IMR-90 (cell line): ENCODE data around the gene CSNK1D. TPM values are rescaled to one million over a fixed set of nuclear protein-coding genes. Genes with fewer than 3 reads are reported as not detected.
A peak's percentile ranks its signal among the peaks of the same experiment; 100 is the strongest.

Experiments
- ATAC-seq: fragments of 200-7000 bp; cut with Tn5 transposase; 2 replicates; pipeline ENCODE4 v1.9.1; 2020; ENCODE audit warnings: low read depth, mild to moderate bottlenecking, moderate library complexity
- BruUV-seq: library from RNA; stranded (reverse); fragments of 400-500 nt; replicated peaks from 2 replicates; lab custom pipeline; 2021; lab: Mats Ljungman, UMichigan
- CTCF ChIA-PET: fragments of 300-600 bp; formaldehyde crosslinking; extraction: SDS; loops from one replicate; lab custom pipeline; 2021; ENCODE audit warnings: antibody characterized with exemption; lab: Yijun Ruan, JAX
- POLR2A ChIA-PET: fragments of 300-600 bp; sonication (Branson Sonifier 250); formaldehyde crosslinking; loops from one replicate; lab custom pipeline; 2022; ENCODE audit warnings: antibody characterized with exemption; ENCODE audit not compliant: unreplicated experiment; lab: Charles Lee
- DNase-seq: peaks from one replicate; pipeline ENCODE4 v3.0.0; 2013
- H2AFZ ChIP-seq: replicated peaks from 2 replicates; pipeline ENCODE3; 2013; ENCODE audit warnings: low read length, mild to moderate bottlenecking; ENCODE audit not compliant: poor library complexity
- H2AK5ac ChIP-seq: 2 replicates; pipeline ENCODE4 v1.6.1; 2013; ENCODE audit warnings: low read depth, low read length, inconsistent platforms
- H2AK9ac ChIP-seq: replicated peaks from 2 replicates; pipeline ENCODE3; 2013; ENCODE audit warnings: mild to moderate bottlenecking, low read depth, low read length, moderate library complexity; ENCODE audit not compliant: poor library complexity
- H2BK120ac ChIP-seq: 2 replicates; pipeline ENCODE4 v1.6.1; 2013; ENCODE audit warnings: low read depth, low read length, inconsistent platforms
- H2BK15ac ChIP-seq: 3 replicates; pipeline ENCODE4 v1.6.1; 2013; ENCODE audit warnings: low read depth, low read length, inconsistent platforms
- H2BK20ac ChIP-seq: 2 replicates; pipeline ENCODE4 v1.6.1; 2013; ENCODE audit warnings: low read depth, mild to moderate bottlenecking, inconsistent platforms, low read length, moderate library complexity
- H2BK5ac ChIP-seq: 2 replicates; pipeline ENCODE4 v1.6.1; 2013; ENCODE audit warnings: mild to moderate bottlenecking, low read depth, low read length, inconsistent platforms; ENCODE audit not compliant: poor library complexity, severe bottlenecking
- H3K14ac ChIP-seq: replicated peaks from 2 replicates; pipeline ENCODE4 v1.6.1; 2013; ENCODE audit warnings: low read depth, low read length, inconsistent platforms
- H3K18ac ChIP-seq: 2 replicates; pipeline ENCODE4 v1.6.1; 2013; ENCODE audit warnings: low read depth, low read length, control low read depth
- H3K23ac ChIP-seq: 2 replicates; pipeline ENCODE4 v1.6.1; 2013; ENCODE audit warnings: low read depth, low read length, inconsistent platforms
- H3K27ac ChIP-seq: 2 replicates; pipeline ENCODE4 v1.5.1; 2013; ENCODE audit warnings: mild to moderate bottlenecking, control low read depth, low read length; ENCODE audit not compliant: insufficient read depth
- H3K27me3 ChIP-seq: 2 replicates; pipeline ENCODE4 v1.6.1; 2013; ENCODE audit warnings: low read length; ENCODE audit not compliant: control insufficient read depth, insufficient read depth
- H3K36me3 ChIP-seq: 2 replicates; pipeline ENCODE4 v1.6.1; 2013; ENCODE audit warnings: low read length, mixed read lengths; ENCODE audit not compliant: control insufficient read depth, insufficient read depth
- H3K4ac ChIP-seq: 2 replicates; pipeline ENCODE4 v1.6.1; 2013; ENCODE audit warnings: low read depth, low read length, inconsistent platforms
- H3K4me1 ChIP-seq: 2 replicates; pipeline ENCODE4 v1.6.1; 2013; ENCODE audit warnings: low read length, mixed read lengths; ENCODE audit not compliant: control insufficient read depth, insufficient read depth
- H3K4me2 ChIP-seq: 2 replicates; pipeline ENCODE4 v1.6.1; 2013; ENCODE audit warnings: low read depth, mild to moderate bottlenecking, control low read depth, low read length, moderate library complexity
- H3K4me3 ChIP-seq: 2 replicates; pipeline ENCODE4 v1.5.1; 2013; ENCODE audit warnings: low read depth, mild to moderate bottlenecking, control low read depth, low read length, moderate library complexity; ENCODE audit not compliant: insufficient read depth
- H3K56ac ChIP-seq: 2 replicates; pipeline ENCODE4 v1.6.1; 2013; ENCODE audit warnings: low read length, inconsistent platforms; ENCODE audit not compliant: insufficient read depth; ENCODE audit errors: extremely low read depth
- H3K79me1 ChIP-seq, 2 experiments: 2 replicates each; pipeline ENCODE4 v1.6.1; 2013; ENCODE audit warnings: low read length in 2 of 2, inconsistent platforms in 1 of 2, low read depth in 1 of 2
- H3K9ac ChIP-seq: 2 replicates; pipeline ENCODE4 v1.6.1; 2013; ENCODE audit warnings: low read depth, low read length, control low read depth
- H3K9me1 ChIP-seq: 2 replicates; pipeline ENCODE4 v1.6.1; 2013; ENCODE audit warnings: low read length, inconsistent platforms; ENCODE audit not compliant: insufficient read depth
- H3K9me3 ChIP-seq: 2 replicates; pipeline ENCODE4 v1.6.1; 2013; ENCODE audit warnings: low read length; ENCODE audit not compliant: control insufficient read depth, insufficient read depth
- H4K20me1 ChIP-seq: 2 replicates; pipeline ENCODE4 v1.6.1; 2013; ENCODE audit warnings: low read length, inconsistent platforms; ENCODE audit not compliant: insufficient read depth
- H4K5ac ChIP-seq: 2 replicates; pipeline ENCODE4 v1.6.1; 2013; ENCODE audit warnings: mild to moderate bottlenecking, low read depth, low read length, control low read depth
- H4K8ac ChIP-seq, 2 experiments: 2 replicates each; pipeline ENCODE4 v1.6.1; 2013; ENCODE audit warnings: low read depth in 2 of 2, low read length in 2 of 2, control low read depth in 1 of 2, inconsistent platforms in 1 of 2
- H4K91ac ChIP-seq: 2 replicates; pipeline ENCODE4 v1.6.1; 2013; ENCODE audit warnings: low read depth, low read length, inconsistent platforms; ENCODE audit not compliant: insufficient read depth
- CEBPB ChIP-seq: IDR thresholded peaks from 2 replicates; pipeline ENCODE4 v1.6.1; 2012; ENCODE audit warnings: low read depth, low read length, improper control_type of control experiment
- MAFK ChIP-seq: IDR thresholded peaks from 2 replicates; pipeline ENCODE4 v1.6.1; 2012; ENCODE audit warnings: low read depth, low read length, improper control_type of control experiment
- WGBS, 2 experiments: methylation state at CpG; one replicate each; pipeline versions ENCODE4 v1.1.5 to v1.1.7; 2013; ENCODE audit warnings: missing lambda C conversion rate in 2 of 2; ENCODE audit not compliant: insufficient read length in 1 of 2; ENCODE audit errors: extremely low coverage in 2 of 2; 5-methylcytosine and 5-hydroxymethylcytosine counted together
- dilution Hi-C: fragments of 300-500 bp; cut with HindIII; formaldehyde crosslinking; loops from one replicate; pipeline ENCODE4 v1.14.3; 2018; ENCODE audit warnings: low sequenced_read_pairs; ENCODE audit not compliant: unreplicated experiment
- in situ Hi-C: fragments of 300-500 bp; cut with MboI; formaldehyde crosslinking; loops from 3 replicates; pipeline ENCODE4 v1.14.3; 2019; ENCODE audit warnings: low sequenced_read_pairs, inconsistent platforms, mixed read lengths
- intact Hi-C: fragments of 100-400 bp; cut with micrococcal nuclease; formaldehyde crosslinking; loops from 2 replicates; pipeline ENCODE4 v1.10.0; 2022
- polyA plus RNA-seq, 3 experiments: library from polyadenylated mRNA; depleted of rRNA; stranded (reverse); fragments of >200 nt; gene quantifications; 2 replicates each; pipeline ENCODE4 v1.2.3, GENCODE V29; 2012; ENCODE audit warnings: low replicate concordance in 1 of 3
- total RNA-seq: library from RNA; depleted of rRNA; stranded (reverse); fragments of >200 nt; gene quantifications from 2 replicates; pipeline ENCODE4 v1.2.3, GENCODE V29; 2012

CSNK1D gene
- total and polyA plus RNA-seq, 2 of the 4 experiments (the other 2 are of a cell fraction) = 47.1 to 186 TPM

DNA sequence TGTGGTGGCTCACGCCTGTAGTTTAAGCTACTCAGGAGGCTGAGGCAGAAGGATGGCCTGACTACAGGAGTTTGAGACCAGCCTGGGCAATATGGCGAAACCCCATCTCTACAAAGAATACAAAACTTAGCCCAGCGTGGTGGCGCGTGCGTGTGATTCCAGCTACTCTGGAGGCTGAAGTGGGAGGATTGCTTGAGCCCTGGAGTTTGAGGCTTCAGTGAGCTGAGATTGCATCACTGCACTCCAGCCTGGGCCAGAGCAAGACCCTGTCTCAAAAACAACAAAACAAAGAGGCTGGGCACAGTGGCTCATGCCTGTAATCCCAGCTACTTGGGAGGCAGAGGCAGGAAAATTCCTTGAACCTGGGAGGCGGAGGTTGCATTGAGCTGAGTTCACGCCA lies 7.0 kb upstream of the CSNK1D start:
- TF ChIP-seq CEBPB (peak; percentile 18; the same call in 1 of the 2 replicates), MAFK (no peak)
- no peak overlapping the region for H3K4ac ChIP-seq
- ChIA-PET CTCF (interaction anchor here (0.6 kb wide), 1 partner anchor 113 kb away, joined by 3 read pairs; no protein-coding TSS in a partner anchor), POLR2A (no interaction called here)
- H2AFZ ChIP-seq = no peak overlapping the region
- WGBS, 2 experiments = no CpG with 5 or more reads among the region's 8 CpGs
- no peak overlapping the region for H3K4me2 ChIP-seq
- in situ Hi-C loops = no loop called here
- H3K36me3 ChIP-seq = no peaks in the 10 kb centered on the region; the same call in 1 of the 2 replicates
- H3K56ac ChIP-seq = no peak overlapping the region
- H3K23ac ChIP-seq = no peak overlapping the region
- no peak overlapping the region for H4K8ac ChIP-seq
- H2AK5ac ChIP-seq = no peak overlapping the region
- BruUV-seq = no TSS peak
- H3K14ac ChIP-seq = no peak overlapping the region
- intact Hi-C loops = no loop called here
- no peak overlapping the region for H2BK20ac ChIP-seq
- no peak for DNase-seq
- ATAC-seq = no peak
- dilution Hi-C loops = no loop called here
- H3K27me3 ChIP-seq = no peaks in the 10 kb centered on the region
- H3K9me1 ChIP-seq = peaks cover 20% of the 10 kb centered on the region
- no peak overlapping the region for H2AK9ac ChIP-seq
- no peak overlapping the region for H4K91ac ChIP-seq
- H4K5ac ChIP-seq = no peak overlapping the region
- H3K4me3 ChIP-seq = no peak overlapping the region
- no peak overlapping the region for H2BK120ac ChIP-seq
- H2BK5ac ChIP-seq = no peak overlapping the region
- no peak overlapping the region for H3K9ac ChIP-seq
- no peak overlapping the region for H3K27ac ChIP-seq
- peaks cover 20% of the 10 kb centered on the region for H3K4me1 ChIP-seq
- H2BK15ac ChIP-seq = no peak overlapping the region
- no peak overlapping the region for H3K18ac ChIP-seq
- no peaks in the 10 kb centered on the region for H4K20me1 ChIP-seq
- peaks cover 0 to 4% of the 10 kb centered on the region in 2 experiments; a peak in 1 of 4 replicates for H3K79me1 ChIP-seq
- H3K9me3 ChIP-seq = no peaks in the 10 kb centered on the region
